Measurements from ENCODE around the gene IVNS1ABP.
"Not testable (repeated sequence)": the region's sequence is repeated elsewhere in the genome, so short reads cannot be mapped to it uniquely, and the experiment has no call there.

Gene IVNS1ABP

GRCh38 chr1:185322636-185323035 is 5.6 kb upstream of the IVNS1ABP start:
- no peaks in the 10 kb centered on the region for H3K36me3 ChIP-seq (ENCODE audit: control insufficient read depth, insufficient read depth, low read length)
- H3K27me3 ChIP-seq (ENCODE audit: control insufficient read depth, insufficient read depth, low read length): no peaks in the 10 kb centered on the region
- H3K4me3 ChIP-seq (ENCODE audit: low read length): no peak overlapping the region
- no peak overlapping the region for H3K9ac ChIP-seq (ENCODE audit: low read length)
- H3K9me3 ChIP-seq (ENCODE audit: control insufficient read depth, low read length): no peaks in the 10 kb centered on the region
- peaks cover 13% of the 10 kb centered on the region for H3K4me1 ChIP-seq (ENCODE audit: control insufficient read depth, insufficient read depth, low read length)

- peaks cover 11% of the 10 kb centered on the region for H3K4me1 ChIP-seq (ENCODE audit: control insufficient read depth, insufficient read depth, low read length)
- H3K4me3 ChIP-seq (ENCODE audit: low read length); H3K36me3 ChIP-seq (ENCODE audit: control insufficient read depth, insufficient read depth, low read length); H3K9me3 ChIP-seq (ENCODE audit: control insufficient read depth, low read length); H3K27me3 ChIP-seq (ENCODE audit: control insufficient read depth, insufficient read depth, low read length); H3K9ac ChIP-seq (ENCODE audit: low read length): not testable (repeated sequence)
Measured at GRCh38 chr1:185321653-185322221, 4.7 kb upstream of the IVNS1ABP start.

- H3K36me3 ChIP-seq (ENCODE audit: control insufficient read depth, insufficient read depth, low read length); H3K9ac ChIP-seq (ENCODE audit: low read length); H3K27me3 ChIP-seq (ENCODE audit: control insufficient read depth, insufficient read depth, low read length); H3K4me1 ChIP-seq (ENCODE audit: control insufficient read depth, insufficient read depth, low read length); H3K9me3 ChIP-seq (ENCODE audit: control insufficient read depth, low read length); H3K4me3 ChIP-seq (ENCODE audit: low read length): not testable (repeated sequence)
Measured at GRCh38 chr1:185321104-185321503, 4.1 kb upstream of the IVNS1ABP start.

GRCh38 chr1:185319139-185319475 is 2.1 kb upstream of the IVNS1ABP start:
- Histone ChIP-seq H3K9ac (ENCODE audit: low read length) (no peak overlapping the region), H3K9me3 (ENCODE audit: control insufficient read depth, low read length) (no peaks in the 10 kb centered on the region)

GRCh38 chr1:185318431-185319138 is 1.5 kb upstream of the IVNS1ABP start:
- peak overlapping the region; percentile 91 for H3K9ac ChIP-seq (ENCODE audit: low read length)
- no peak overlapping the region for H3K4me3 ChIP-seq (ENCODE audit: low read length)
- no peaks in the 10 kb centered on the region for H3K9me3 ChIP-seq (ENCODE audit: control insufficient read depth, low read length)
- H3K4me1 ChIP-seq (ENCODE audit: control insufficient read depth, insufficient read depth, low read length): peaks cover 22% of the 10 kb centered on the region
- no peaks in the 10 kb centered on the region for H3K27me3 ChIP-seq (ENCODE audit: control insufficient read depth, insufficient read depth, low read length)
- no peaks in the 10 kb centered on the region for H3K36me3 ChIP-seq (ENCODE audit: control insufficient read depth, insufficient read depth, low read length)

More at GRCh38 chr1:185319139-185319475, 2.1 kb upstream of the IVNS1ABP start:
- no peaks in the 10 kb centered on the region for H3K27me3 ChIP-seq (ENCODE audit: control insufficient read depth, insufficient read depth, low read length)
- H3K36me3 ChIP-seq (ENCODE audit: control insufficient read depth, insufficient read depth, low read length): no peaks in the 10 kb centered on the region
- H3K4me3 ChIP-seq (ENCODE audit: low read length): no peak overlapping the region
- peaks cover 20% of the 10 kb centered on the region for H3K4me1 ChIP-seq (ENCODE audit: control insufficient read depth, insufficient read depth, low read length)

- Histone ChIP-seq H3K4me3 (ENCODE audit: low read length) (peak overlapping the region; percentile 97), H3K9ac (ENCODE audit: low read length) (peak overlapping the region; percentile 91), H3K4me1 (ENCODE audit: control insufficient read depth, insufficient read depth, low read length) (peaks cover 25% of the 10 kb centered on the region), H3K27me3 (ENCODE audit: control insufficient read depth, insufficient read depth, low read length) (no peaks in the 10 kb centered on the region), H3K9me3 (ENCODE audit: control insufficient read depth, low read length) (no peaks in the 10 kb centered on the region), H3K36me3 (ENCODE audit: control insufficient read depth, insufficient read depth, low read length) (no peaks in the 10 kb centered on the region)
Measured at GRCh38 chr1:185317886-185318310, 855 bp upstream of the IVNS1ABP start.

GRCh38 chr1:185316163-185317033 is 645 bp downstream of the IVNS1ABP start:
- no peaks in the 10 kb centered on the region for H3K27me3 ChIP-seq (ENCODE audit: control insufficient read depth, insufficient read depth, low read length)
- no peaks in the 10 kb centered on the region for H3K36me3 ChIP-seq (ENCODE audit: control insufficient read depth, insufficient read depth, low read length)
- peak overlapping the region; percentile 95 for H3K9ac ChIP-seq (ENCODE audit: low read length)
- H3K4me1 ChIP-seq (ENCODE audit: control insufficient read depth, insufficient read depth, low read length): peaks cover 35% of the 10 kb centered on the region
- H3K9me3 ChIP-seq (ENCODE audit: control insufficient read depth, low read length): no peaks in the 10 kb centered on the region
- peak overlapping the region; percentile 97 for H3K4me3 ChIP-seq (ENCODE audit: low read length)

GRCh38 chr1:185315445-185316071 is 1.5 kb downstream of the IVNS1ABP start:
- Histone ChIP-seq H3K36me3 (ENCODE audit: control insufficient read depth, insufficient read depth, low read length) (no peaks in the 10 kb centered on the region), H3K4me1 (ENCODE audit: control insufficient read depth, insufficient read depth, low read length) (peaks cover 35% of the 10 kb centered on the region), H3K9me3 (ENCODE audit: control insufficient read depth, low read length) (no peaks in the 10 kb centered on the region), H3K4me3 (ENCODE audit: low read length) (peak overlapping the region; percentile 97), H3K9ac (ENCODE audit: low read length) (peak overlapping the region; percentile 95), H3K27me3 (ENCODE audit: control insufficient read depth, insufficient read depth, low read length) (no peaks in the 10 kb centered on the region)

GRCh38 chr1:185314411-185314810 is 2.6 kb downstream of the IVNS1ABP start:
- no peaks in the 10 kb centered on the region for H3K27me3 ChIP-seq (ENCODE audit: control insufficient read depth, insufficient read depth, low read length)
- H3K4me1 ChIP-seq (ENCODE audit: control insufficient read depth, insufficient read depth, low read length): peaks cover 38% of the 10 kb centered on the region
- no peaks in the 10 kb centered on the region for H3K36me3 ChIP-seq (ENCODE audit: control insufficient read depth, insufficient read depth, low read length)
- H3K9ac ChIP-seq (ENCODE audit: low read length): no peak overlapping the region
- no peak overlapping the region for H3K4me3 ChIP-seq (ENCODE audit: low read length)
- H3K9me3 ChIP-seq (ENCODE audit: control insufficient read depth, low read length): no peaks in the 10 kb centered on the region

GRCh38 chr1:185312361-185313138 is 4.5 kb downstream of the IVNS1ABP start:
- H3K9ac ChIP-seq (ENCODE audit: low read length): no peak overlapping the region

GRCh38 chr1:185311589-185312225 is 5.3 kb downstream of the IVNS1ABP start:
- Histone ChIP-seq H3K9ac (ENCODE audit: low read length) (no peak overlapping the region), H3K9me3 (ENCODE audit: control insufficient read depth, low read length) (no peaks in the 10 kb centered on the region), H3K4me3 (ENCODE audit: low read length) (no peak overlapping the region), H3K4me1 (ENCODE audit: control insufficient read depth, insufficient read depth, low read length) (peaks cover 31% of the 10 kb centered on the region), H3K27me3 (ENCODE audit: control insufficient read depth, insufficient read depth, low read length) (no peaks in the 10 kb centered on the region), H3K36me3 (ENCODE audit: control insufficient read depth, insufficient read depth, low read length) (no peaks in the 10 kb centered on the region)

More at GRCh38 chr1:185312361-185313138, 4.5 kb downstream of the IVNS1ABP start:
- Histone ChIP-seq H3K4me3 (ENCODE audit: low read length) (no peak overlapping the region), H3K36me3 (ENCODE audit: control insufficient read depth, insufficient read depth, low read length) (no peaks in the 10 kb centered on the region), H3K4me1 (ENCODE audit: control insufficient read depth, insufficient read depth, low read length) (peaks cover 33% of the 10 kb centered on the region), H3K27me3 (ENCODE audit: control insufficient read depth, insufficient read depth, low read length) (no peaks in the 10 kb centered on the region), H3K9me3 (ENCODE audit: control insufficient read depth, low read length) (no peaks in the 10 kb centered on the region)
